Activated CD8-positive, alpha-beta memory T cell treated with anti-CD3 and anti-CD28 coated beads, Interleukin-2, amount 50 U/mL, for 48 hours (primary cell): ENCODE measurements around the gene AP2A2.
"Not testable (repeated sequence)": the region's sequence is repeated elsewhere in the genome, so short reads cannot be mapped to it uniquely, and the experiment has no call there.

Experiments used
- DNase-seq: peaks from one replicate; pipeline ENCODE4 v3.0.0-alpha.2; 2020

AP2A2 gene

GRCh38 chr11:957212-957920 is 31.7 kb downstream of the AP2A2 start:
- no peak for DNase-seq

DNA sequence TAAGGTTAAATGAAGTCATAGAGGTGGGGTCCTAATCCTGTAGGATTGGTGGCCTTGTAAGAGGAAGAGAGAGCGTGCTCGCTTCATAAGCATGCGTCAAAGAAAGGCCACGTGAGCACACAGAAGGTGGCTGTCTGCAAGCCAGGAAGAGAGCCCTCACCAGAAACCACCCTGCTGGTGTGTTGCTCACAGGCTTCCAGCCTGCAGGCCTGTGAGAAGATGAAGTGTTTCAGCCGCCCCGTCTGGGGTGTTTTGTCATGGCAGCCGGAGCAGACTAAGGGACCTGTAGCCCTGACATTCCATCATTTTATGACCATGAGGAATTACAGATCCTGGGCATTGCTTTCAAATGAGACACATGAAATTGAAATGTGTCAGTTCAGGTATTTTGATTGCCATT is 32.4 kb downstream of the AP2A2 start:
- DNase-seq: no peak

- no peak for DNase-seq
Measured at GRCh38 chr11:959027-959426, 33.4 kb downstream of the AP2A2 start.

- no peak for DNase-seq
Measured at GRCh38 chr11:959608-960007, 33.9 kb downstream of the AP2A2 start.

DNA sequence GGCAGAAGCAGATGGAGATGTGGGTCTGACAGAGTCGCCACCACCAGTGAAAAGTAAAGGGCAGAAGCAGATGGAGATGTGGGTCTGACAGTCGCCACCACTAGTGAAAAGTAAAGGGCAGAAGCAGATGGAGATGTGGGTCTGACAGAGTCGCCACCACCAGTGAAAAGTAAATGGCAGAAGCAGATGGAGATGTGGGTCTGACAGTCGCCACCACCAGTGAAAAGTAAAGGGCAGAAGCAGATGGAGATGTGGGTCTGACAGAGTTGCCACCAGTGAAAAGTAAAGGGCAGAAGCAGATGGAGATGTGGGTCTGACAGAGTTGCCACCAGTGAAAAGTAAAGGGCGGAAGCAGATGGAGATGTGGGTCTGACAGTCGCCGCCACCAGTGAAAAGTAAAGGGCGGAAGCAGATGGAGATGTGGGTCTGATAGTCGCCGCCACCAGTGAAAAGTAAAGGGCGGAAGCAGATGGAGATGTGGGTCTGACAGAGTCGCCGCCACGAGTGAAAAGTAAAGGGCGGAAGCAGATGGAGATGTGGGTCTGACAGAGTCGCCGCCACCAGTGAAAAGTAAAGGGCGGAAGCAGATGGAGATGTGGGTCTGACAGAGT is 35.7 kb downstream of the AP2A2 start:
- not testable (repeated sequence) for DNase-seq

DNA sequence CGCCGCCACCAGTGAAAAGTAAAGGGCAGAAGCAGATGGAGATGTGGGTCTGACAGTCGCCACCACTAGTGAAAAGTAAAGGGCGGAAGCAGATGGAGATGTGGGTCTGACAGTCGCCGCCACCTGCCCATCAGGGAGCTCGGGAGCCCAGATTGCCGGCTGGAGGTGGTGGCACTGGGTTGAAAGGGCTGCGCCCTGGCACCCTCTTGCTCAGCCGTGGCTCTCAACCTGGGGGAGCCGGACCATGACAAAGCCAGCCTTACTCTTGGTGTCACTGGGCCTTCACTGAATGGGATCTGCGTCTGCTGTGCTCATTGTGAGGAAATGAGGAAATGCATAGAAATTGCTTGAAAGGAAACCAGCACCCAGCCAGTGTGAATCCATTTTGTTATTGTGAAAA is 36.3 kb downstream of the AP2A2 start:
- no peak for DNase-seq

DNA sequence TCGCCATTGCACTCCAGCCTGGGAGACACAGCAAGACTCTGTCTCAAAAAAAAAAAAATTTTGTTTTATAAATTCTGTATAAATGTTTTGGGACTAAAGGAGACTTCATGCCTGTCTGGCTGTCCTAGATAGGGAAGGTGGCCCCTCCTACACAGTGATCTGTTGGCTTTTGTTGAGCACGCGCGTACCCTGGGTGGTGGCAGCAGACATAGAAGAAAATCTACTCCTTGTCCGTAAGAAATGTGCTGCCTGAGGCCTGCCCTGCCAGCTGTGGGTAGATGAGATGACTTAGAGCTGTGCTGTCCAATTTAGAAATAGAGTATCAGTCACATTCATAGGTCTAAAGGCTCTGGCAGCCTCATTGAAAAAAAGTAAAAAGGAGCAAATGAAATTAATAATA is 37.0 kb downstream of the AP2A2 start:
- no peak for DNase-seq

- DNase-seq: no peak
Measured at GRCh38 chr11:963852-964251, 38.2 kb downstream of the AP2A2 start.

- no peak for DNase-seq
Measured at GRCh38 chr11:965206-965775, 39.6 kb downstream of the AP2A2 start.

DNA sequence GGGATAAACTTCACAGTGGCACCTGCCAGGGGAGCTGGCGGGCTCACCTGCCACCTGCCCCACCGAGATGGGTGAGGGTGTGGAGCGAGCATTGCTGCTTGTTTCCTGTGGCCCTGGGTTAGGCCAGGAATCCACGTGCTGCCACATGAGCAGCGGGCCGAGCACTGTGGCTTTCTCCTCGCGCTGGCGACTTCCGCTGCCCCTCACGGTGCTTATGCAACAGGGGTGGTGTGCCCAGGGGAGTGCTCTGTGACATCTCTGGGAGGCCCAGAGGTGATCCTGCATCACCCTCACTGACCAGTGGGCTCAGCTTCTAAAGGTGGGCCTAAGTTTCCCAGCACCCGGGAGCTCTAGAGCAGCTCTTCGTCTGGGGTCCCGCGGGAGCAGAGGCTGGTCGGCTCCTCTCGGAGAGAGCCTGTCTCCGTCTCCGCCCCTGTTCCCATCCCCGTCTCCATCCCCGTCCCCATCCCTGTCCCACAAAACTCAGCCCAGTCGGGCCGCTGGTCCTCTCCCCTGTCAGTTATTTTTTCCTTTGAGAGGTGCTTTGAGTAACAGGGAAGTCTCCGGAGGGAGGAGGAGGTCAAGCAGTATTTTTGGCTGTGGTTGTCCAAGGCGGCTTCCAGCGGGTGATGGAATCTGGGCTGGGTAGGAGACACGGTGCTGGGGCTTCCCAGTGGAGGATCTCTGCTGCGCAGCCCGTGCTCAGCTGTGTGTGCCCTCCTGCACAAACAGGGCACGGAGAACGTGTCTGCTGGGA is 42.5 kb downstream of the AP2A2 start:
- no peak for DNase-seq

GRCh38 chr11:968822-969221 is 43.2 kb downstream of the AP2A2 start:
- no peak for DNase-seq

- no peak for DNase-seq
Measured at GRCh38 chr11:969651-970205, 44.1 kb downstream of the AP2A2 start.

DNA sequence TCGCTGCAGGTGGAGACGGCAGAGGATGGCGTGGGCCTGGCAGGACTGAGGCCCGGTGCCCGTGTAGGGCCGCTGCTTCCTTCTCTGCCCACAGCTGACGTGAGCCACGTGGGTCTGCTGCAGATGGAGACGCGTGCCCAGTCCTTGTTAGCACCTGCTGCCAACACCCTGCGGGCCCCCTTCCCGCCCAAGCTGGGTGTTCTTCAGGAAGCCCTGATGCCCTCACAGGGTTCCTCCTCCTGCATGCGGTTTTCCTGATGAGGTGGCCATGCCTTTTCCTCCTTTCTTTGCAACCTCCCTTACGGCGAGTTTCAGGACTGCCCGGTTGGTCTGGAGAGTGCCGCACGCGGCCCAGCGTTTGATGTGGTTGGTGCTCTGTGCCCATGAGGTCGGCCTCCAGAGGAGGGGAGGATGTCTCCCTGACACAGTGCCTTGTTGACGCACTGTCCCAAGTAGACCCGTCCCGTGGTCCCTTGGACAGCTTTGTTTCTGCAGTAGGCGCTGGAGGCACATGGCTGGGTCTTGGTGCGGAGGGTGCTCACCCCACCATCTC is 44.7 kb downstream of the AP2A2 start:
- DNase-seq: no peak

DNA sequence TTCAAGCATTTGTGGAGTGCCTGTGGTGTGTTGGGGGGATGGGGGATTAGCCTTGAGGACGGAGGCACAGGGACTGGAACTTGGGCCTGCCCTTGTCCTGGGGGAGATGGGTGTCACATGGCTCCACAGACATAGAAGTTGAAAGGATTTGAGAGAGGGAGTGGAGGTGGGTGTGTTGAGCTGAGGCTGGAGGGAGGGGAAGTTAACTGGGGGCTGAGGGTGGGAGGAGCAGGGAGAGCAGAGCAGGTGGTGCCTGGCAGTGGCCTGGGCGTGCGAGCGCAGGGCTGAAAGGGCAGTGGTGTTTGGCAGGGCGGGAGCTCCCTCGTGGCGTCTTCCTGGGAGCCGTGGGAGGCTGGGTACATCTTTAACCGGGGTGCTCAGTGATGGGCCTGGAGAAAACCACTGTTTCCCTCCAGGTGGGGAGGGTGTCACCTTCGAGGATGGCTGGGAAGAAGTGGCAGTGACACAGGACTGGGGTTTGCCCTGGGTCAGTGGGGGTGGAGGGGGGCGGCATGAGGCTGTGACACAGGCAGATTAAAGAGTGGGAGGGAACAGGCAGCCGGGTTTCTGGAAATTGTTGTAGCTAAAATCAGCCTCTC is 45.5 kb downstream of the AP2A2 start:
- DNase-seq: no peak

GRCh38 chr11:971731-972365 is 46.2 kb downstream of the AP2A2 start:
- DNase-seq: no peak

DNA sequence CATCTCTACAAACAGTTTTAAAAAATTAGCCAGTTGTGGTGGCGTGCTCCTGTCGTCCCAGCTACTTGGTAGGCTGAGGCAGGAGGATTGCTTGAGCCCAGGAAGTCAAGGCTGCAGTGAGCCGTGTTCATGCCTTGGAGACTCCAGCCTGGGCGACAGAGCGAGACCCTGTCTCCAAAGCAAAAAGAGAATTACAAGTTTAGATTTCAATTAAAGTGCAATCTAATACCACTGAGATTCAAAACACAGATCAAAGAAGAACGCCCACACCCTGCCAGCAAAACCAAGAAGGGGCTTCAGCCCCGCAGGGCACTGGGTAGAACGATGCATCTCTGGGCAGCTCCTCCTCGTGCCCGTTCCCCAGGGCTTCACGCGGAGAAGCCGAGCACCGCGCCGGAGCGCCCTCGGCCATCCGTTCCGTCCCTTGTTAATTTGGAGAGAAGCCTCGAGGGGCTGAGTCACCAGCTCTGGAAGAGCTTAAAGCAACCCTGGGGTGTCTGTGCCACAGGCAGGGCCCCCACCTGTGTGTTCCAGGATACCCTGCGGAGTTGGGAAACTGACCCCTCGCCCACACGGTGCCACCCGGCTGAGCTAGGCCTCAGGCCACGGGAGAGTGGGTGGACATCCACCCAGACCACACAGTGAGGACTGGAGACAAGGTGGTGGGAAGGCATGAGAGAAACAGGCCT is 47.0 kb downstream of the AP2A2 start:
- DNase-seq: no peak

- DNase-seq: no peak
Measured at GRCh38 chr11:973237-973636, 47.6 kb downstream of the AP2A2 start.

DNA sequence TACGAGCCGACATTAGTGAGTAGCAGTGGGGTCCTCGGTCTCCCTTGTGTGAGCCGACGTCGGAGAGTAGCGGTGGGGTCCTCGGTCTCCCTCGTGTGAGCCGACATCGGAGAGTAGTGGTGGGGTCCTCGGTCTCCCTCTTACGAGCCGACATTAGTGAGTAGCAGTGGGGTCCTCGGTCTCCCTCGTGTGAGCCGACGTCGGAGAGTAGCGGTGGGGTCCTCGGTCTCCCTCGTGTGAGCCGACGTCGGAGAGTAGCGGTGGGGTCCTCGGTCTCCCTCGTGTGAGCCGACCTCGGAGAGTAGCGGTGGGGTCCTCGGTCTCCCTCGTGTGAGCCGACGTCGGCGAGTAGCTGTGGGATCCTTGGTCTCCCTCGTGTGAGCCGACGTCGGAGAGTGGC is 49.7 kb downstream of the AP2A2 start:
- DNase-seq: not testable (repeated sequence)

DNA sequence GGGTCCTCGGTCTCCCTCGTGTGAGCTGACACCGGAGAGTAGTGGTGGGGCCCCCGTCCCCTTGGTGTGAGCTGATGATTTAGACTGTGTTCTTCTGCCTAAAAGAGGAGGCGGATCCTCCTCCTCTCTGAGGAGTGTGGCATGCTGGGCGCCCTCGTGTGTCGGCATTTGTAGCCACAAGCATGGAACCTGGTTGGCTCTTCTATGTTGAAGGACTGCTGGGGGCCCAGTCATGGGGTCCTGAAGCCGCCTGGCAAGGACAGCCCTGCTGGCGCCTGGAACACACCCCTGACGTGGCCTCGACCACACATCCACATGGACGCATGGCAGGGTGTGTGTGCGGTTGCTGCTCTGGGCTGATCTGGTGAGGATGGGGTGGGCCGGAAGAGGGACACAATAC is 50.2 kb downstream of the AP2A2 start:
- DNase-seq: no peak

DNA sequence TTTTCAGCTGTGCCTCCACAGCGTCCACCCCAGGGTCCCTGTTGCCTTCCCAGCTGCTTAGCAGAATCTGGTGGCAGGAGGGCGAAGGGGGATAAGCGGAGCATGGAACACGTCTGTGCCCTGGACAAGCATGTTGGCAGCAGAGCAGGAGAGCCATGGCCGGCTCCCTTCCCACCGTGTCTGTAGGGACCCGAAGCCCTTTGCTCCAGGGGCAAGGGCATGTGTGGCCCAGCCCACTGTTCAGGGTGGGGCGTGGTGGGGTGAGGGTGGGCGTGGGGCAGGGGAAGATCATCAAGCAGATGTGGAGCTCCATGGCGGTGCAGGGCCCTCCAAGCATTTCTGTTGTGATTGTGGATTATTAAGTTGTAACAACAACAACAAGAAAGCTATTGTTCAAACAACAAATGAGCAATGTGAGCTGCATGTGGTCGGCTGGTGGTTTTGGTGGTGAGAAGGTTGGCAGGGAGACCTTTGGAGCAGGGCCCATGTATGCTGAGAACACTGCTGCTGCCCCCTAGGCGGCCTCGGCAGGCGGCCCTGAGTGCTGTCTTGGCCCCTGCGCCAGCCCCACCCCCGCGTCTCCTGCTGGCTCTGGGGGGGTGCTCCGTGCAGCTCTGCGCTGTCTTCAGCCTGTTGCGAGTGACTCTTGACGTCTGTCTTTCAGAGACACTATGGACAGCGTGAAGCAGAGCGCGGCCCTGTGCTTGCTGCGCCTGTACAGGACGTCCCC is 50.9 kb downstream of the AP2A2 start:
- DNase-seq: no peak
